ENCODE results near the gene CYTH1.

Gene CYTH1

GRCh38 chr17:78734793-78735641, 47.1 kb downstream of the CYTH1 start:
- peak; percentile 35 for DNase-seq

GRCh38 chr17:78732354-78732753, 49.7 kb downstream of the CYTH1 start:
- DNase-seq: no peak

GRCh38 chr17:78731904-78732303, 50.2 kb downstream of the CYTH1 start:
- no peak for DNase-seq

- DNase-seq: no peak
Observed at GRCh38 chr17:78729641-78730040, 52.4 kb downstream of the CYTH1 start.

GRCh38 chr17:78728495-78728894, 53.6 kb downstream of the CYTH1 start:
- no peak for DNase-seq

GRCh38 chr17:78727476-78728229, 54.4 kb downstream of the CYTH1 start:
- DNase-seq: no peak

GRCh38 chr17:78727057-78727456, 55.0 kb downstream of the CYTH1 start:
- no peak for DNase-seq

DNA sequence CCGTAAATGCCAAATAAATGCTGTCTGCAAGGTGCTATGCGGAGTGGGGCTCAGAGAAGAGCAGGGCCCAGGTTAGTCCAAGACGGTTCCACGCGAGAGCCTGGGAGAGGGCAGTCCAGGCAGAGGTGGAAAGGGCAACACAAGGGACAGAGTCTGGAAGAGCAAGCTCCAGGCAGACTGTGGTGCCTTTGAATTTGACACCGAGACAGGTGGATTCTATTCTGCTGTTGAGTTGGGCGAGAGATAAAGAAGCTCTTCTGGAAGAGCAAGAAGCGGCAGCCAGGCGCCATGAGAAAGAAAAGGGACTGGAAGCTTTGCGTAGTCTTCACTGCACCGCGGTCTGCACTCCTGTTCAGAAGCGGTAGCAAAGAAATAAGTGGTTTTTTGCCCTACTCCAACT, 55.6 kb downstream of the CYTH1 start:
- DNase-seq: no peak

DNA sequence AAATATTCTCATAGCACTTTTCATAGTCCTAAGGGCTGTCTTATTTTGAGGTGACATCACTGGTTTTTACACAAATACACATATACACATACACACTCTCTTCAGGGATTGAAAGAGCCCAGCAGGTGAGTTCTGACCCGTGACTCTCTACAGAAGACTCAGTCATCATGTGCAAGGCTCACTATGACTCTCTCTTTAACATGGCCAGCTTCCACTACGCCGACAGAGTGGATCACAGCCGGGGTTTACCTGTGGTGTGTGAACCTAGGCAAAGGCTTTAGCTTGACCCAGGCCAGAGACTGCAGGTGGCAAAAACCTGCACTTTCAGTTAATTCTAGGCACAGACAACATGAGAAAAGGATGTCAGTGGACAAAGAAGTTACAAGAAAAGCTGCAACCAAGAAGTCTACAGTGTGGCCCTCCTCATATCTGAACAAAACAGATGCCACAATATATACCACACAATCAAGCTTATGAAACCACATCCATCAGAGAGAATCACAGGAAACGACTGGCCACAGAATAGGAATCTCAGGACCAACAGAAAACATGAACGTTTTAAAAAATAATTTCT, 56.5 kb downstream of the CYTH1 start:
- no peak for DNase-seq

GRCh38 chr17:78724999-78725398, 57.1 kb downstream of the CYTH1 start:
- no peak for DNase-seq

GRCh38 chr17:78724544-78724943, 57.5 kb downstream of the CYTH1 start:
- no peak for DNase-seq

- DNase-seq: no peak
Observed at GRCh38 chr17:78723957-78724356, 58.1 kb downstream of the CYTH1 start.

DNA sequence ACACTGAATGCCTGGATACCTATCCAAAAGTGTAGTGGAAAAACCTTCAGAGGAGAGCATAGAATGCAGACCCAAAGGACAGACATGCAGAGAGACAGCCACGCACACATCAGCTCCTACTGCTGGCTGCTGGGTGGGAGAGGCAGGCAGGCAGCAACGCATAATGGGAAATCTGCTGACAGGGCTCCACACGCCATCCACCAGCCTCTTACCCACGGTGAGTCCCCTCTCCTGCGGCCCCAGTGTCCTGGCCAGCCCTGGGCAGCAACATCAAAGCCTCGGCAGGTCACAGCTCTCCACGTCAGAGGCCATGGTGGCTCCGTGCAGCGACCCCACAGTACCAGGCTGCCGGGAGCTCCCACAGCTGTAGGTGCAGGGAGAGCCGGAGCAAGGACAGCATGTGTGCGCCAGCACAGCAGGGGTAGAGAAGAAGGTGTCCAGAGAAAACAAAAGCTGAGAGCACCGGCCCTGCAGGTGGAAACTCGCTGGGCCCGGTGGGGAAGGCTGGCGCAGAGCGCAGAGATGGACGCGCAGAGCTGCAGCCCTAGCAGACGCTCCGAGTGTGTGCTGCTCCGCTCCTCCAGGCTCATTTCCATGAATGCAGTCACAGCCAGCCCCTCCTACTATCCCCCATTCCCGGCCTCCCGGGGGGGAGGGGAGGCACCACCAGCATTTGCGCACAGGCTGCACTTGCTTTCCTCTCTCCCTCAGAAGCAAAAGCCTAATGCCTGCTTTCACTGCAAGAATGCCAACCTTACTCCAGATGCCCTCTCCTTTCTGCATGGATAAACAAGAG, 58.9 kb downstream of the CYTH1 start:
- DNase-seq: no peak

GRCh38 chr17:78722246-78722761, 59.8 kb downstream of the CYTH1 start:
- DNase-seq: no peak

GRCh38 chr17:78719630-78720298, 62.3 kb downstream of the CYTH1 start:
- peak; percentile 42 for DNase-seq

- DNase-seq: no peak
Observed at GRCh38 chr17:78718575-78719208, 63.4 kb downstream of the CYTH1 start.

GRCh38 chr17:78717431-78717980, 64.6 kb downstream of the CYTH1 start:
- no peak for DNase-seq

- DNase-seq: no peak
Observed at GRCh38 chr17:78716814-78717393, 65.2 kb downstream of the CYTH1 start.

- DNase-seq: no peak
Observed at GRCh38 chr17:78716292-78716691, 65.8 kb downstream of the CYTH1 start.

- no peak for DNase-seq
Observed at GRCh38 chr17:78715876-78716275, 66.2 kb downstream of the CYTH1 start.
